GM23338 (cell line): ENCODE measurements around the gene ACSF3. TPM values are rescaled to one million over a fixed set of nuclear protein-coding genes. Genes with fewer than 3 reads are reported as not detected.

Source experiments
- ATAC-seq: fragments of 200-7000 bp; cut with Tn5 transposase; 3 replicates; pipeline ENCODE4 v1.9.1; 2020
- DNase-seq: peaks from one replicate; pipeline ENCODE4 v3.0.0-alpha.2; 2015; ENCODE audit warnings: low spot score
- H2AFZ ChIP-seq: fragments of 200-600 bp; sonication (generic); 2 replicates; pipeline ENCODE4 v1.8.0; 2016; ENCODE audit warnings: antibody characterized with exemption, mild to moderate bottlenecking, moderate library complexity
- H3F3A ChIP-seq: fragments of 200-600 bp; sonication (generic); replicated peaks from 2 replicates; pipeline ENCODE4 v1.8.0; 2017; ENCODE audit warnings: antibody characterized with exemption, mixed run types, low read depth
- H3K27ac ChIP-seq: fragments of 200-600 bp; sonication (generic); 2 replicates; pipeline ENCODE4 v1.6.1; 2016; ENCODE audit warnings: low read depth
- H3K27me3 ChIP-seq: fragments of 200-600 bp; sonication (generic); 2 replicates; pipeline ENCODE4 v1.8.0; 2016; ENCODE audit warnings: mild to moderate bottlenecking, mixed run types, moderate library complexity; ENCODE audit not compliant: insufficient read depth
- H3K36me3 ChIP-seq: fragments of 200-600 bp; sonication (generic); 2 replicates; pipeline ENCODE4 v1.8.0; 2016; ENCODE audit warnings: mild to moderate bottlenecking; ENCODE audit not compliant: insufficient read depth
- H3K4me1 ChIP-seq: fragments of 200-600 bp; sonication (generic); 2 replicates; pipeline ENCODE4 v1.8.0; 2016; ENCODE audit warnings: mild to moderate bottlenecking, moderate library complexity; ENCODE audit not compliant: insufficient read depth
- H3K4me2 ChIP-seq: fragments of 200-600 bp; sonication (generic); 2 replicates; pipeline ENCODE4 v1.7.1; 2017; ENCODE audit warnings: mixed run types
- H3K4me3 ChIP-seq: fragments of 200-600 bp; sonication (generic); 2 replicates; pipeline ENCODE4 v1.6.1; 2016; ENCODE audit warnings: mixed run types
- H3K79me2 ChIP-seq: fragments of 200-600 bp; sonication (generic); replicated peaks from 2 replicates; pipeline ENCODE4 v1.8.0; 2017; ENCODE audit warnings: mild to moderate bottlenecking; ENCODE audit not compliant: insufficient read depth
- H3K9me2 ChIP-seq: fragments of 200-600 bp; sonication (generic); 2 replicates; pipeline ENCODE4 v1.8.0; 2017; ENCODE audit not compliant: insufficient read depth
- H4K20me1 ChIP-seq: fragments of 200-600 bp; sonication (generic); replicated peaks from 2 replicates; pipeline ENCODE4 v1.8.0; 2017; ENCODE audit warnings: mild to moderate bottlenecking; ENCODE audit not compliant: insufficient read depth
- H3K27ac Mint-ChIP-seq: 2 replicates; pipeline ENCODE4 v1.8.0; 2020; ENCODE audit warnings: inconsistent platforms, mild to moderate bottlenecking, moderate library complexity, mixed read lengths
- H3K27me3 Mint-ChIP-seq: 3 replicates; pipeline ENCODE4 v1.8.0; 2022; ENCODE audit warnings: low read depth, mild to moderate bottlenecking, moderate library complexity, mixed read lengths, inconsistent platforms; ENCODE audit not compliant: insufficient read depth, poor library complexity
- H3K36me3 Mint-ChIP-seq: 3 replicates; pipeline ENCODE4 v1.8.0; 2021; ENCODE audit warnings: low read depth, mild to moderate bottlenecking, inconsistent platforms, moderate library complexity, mixed read lengths
- H3K4me1 Mint-ChIP-seq: 3 replicates; pipeline ENCODE4 v1.8.0; 2020; ENCODE audit warnings: mild to moderate bottlenecking, inconsistent platforms, mixed read lengths
- H3K4me3 Mint-ChIP-seq: 3 replicates; pipeline ENCODE4 v1.8.0; 2021; ENCODE audit warnings: moderate library complexity, mild to moderate bottlenecking, inconsistent platforms, mixed read lengths
- H3K9me3 Mint-ChIP-seq: 3 replicates; pipeline ENCODE4 v1.8.0; 2020; ENCODE audit warnings: moderate library complexity, mild to moderate bottlenecking, inconsistent platforms, mixed read lengths
- CREB1 ChIP-seq: fragments of 250-450 bp; sonication (Bioruptor Pico); IDR thresholded peaks from 2 replicates; pipeline ENCODE4 v1.5.0; 2020; ENCODE audit warnings: low read depth, mild to moderate bottlenecking, moderate library complexity
- ETS1 ChIP-seq: IDR thresholded peaks from 2 replicates; pipeline ENCODE4 v1.6.1; 2016; ENCODE audit warnings: antibody characterized with exemption
- EZH2 ChIP-seq: fragments of 200-600 bp; sonication (generic); IDR thresholded peaks from one replicate; pipeline ENCODE4 v1.8.0; 2017; ENCODE audit warnings: antibody characterized with exemption, mild to moderate bottlenecking, low read depth; ENCODE audit not compliant: unreplicated experiment
- EZH2phosphoT487 ChIP-seq: fragments of 200-600 bp; sonication (generic); IDR thresholded peaks from one replicate; pipeline ENCODE4 v1.8.1; 2018; ENCODE audit warnings: antibody characterized with exemption; ENCODE audit not compliant: unreplicated experiment
- JUNB ChIP-seq: IDR thresholded peaks from one replicate; pipeline ENCODE4 v1.6.1; 2016; ENCODE audit warnings: antibody characterized with exemption; ENCODE audit not compliant: unreplicated experiment
- NANOG ChIP-seq: IDR thresholded peaks from 2 replicates; pipeline ENCODE4 v1.6.1; 2016; ENCODE audit warnings: antibody characterized with exemption, borderline replicate concordance
- POLR2AphosphoS5 ChIP-seq: IDR thresholded peaks from 2 replicates; pipeline ENCODE4 v1.6.1; 2016; ENCODE audit warnings: antibody characterized with exemption, low read depth
- STAT1 ChIP-seq: IDR thresholded peaks from one replicate; pipeline ENCODE4 v1.6.1; 2016; ENCODE audit warnings: antibody characterized with exemption; ENCODE audit not compliant: unreplicated experiment
- ZNF114 ChIP-seq: fragments of 250-450 bp; sonication (Bioruptor Pico); IDR thresholded peaks from 2 replicates; pipeline ENCODE4 v1.5.0; 2020; ENCODE audit warnings: mild to moderate bottlenecking, moderate library complexity
- ZNF331 ChIP-seq: fragments of 250-450 bp; sonication (Bioruptor Pico); IDR thresholded peaks from 2 replicates; pipeline ENCODE4 v1.5.0; 2020; ENCODE audit warnings: low read depth, mild to moderate bottlenecking, moderate library complexity
- ZNF462 ChIP-seq: fragments of 250-450 bp; sonication (Bioruptor Pico); IDR thresholded peaks from 2 replicates; pipeline ENCODE4 v1.5.0; 2020; ENCODE audit warnings: mild to moderate bottlenecking, moderate library complexity
- polyA plus RNA-seq: library from polyadenylated mRNA; unstranded; fragments of >200 nt; fragmentation: Nextera tagmentation; extraction: Ambion mirVana; gene quantifications from 2 replicates; pipeline ENCODE4 v1.2.1, GENCODE V29; 2016
- total RNA-seq: library from RNA; depleted of rRNA; stranded (reverse); fragments of >200 nt; shearing (Covaris generic); gene quantifications from 2 replicates; pipeline ENCODE4 v1.2.3, GENCODE V29; 2014
- TF ChIP-seq, protein P1 (sequence below), 2 experiments: fragments of 200-600 bp in 1 of 2; sonication (generic) in 1 of 2; conservative IDR thresholded peaks; 2 replicates each; pipeline versions ENCODE4 v1.5.1 to v1.6.1; 2016 to 2017; ENCODE audit warnings: antibody characterized with exemption in 2 of 2, low read depth in 2 of 2, mild to moderate bottlenecking in 2 of 2, moderate library complexity in 1 of 2
- TF ChIP-seq, protein P2 (sequence below): IDR thresholded peaks from one replicate; pipeline ENCODE4 v1.6.1; 2018; ENCODE audit warnings: antibody characterized with exemption; ENCODE audit not compliant: unreplicated experiment

Gene ACSF3
- total and polyA plus RNA-seq, 2 experiments from 2014 or later: 12.8 to 23.1 TPM

- no peak overlapping the region for H3K27ac Mint-ChIP-seq
- peaks cover 15% of the 10 kb centered on the region for H3K36me3 Mint-ChIP-seq
- DNase-seq: no peak
- Histone ChIP-seq H3K4me2 (no peak overlapping the region), H3K36me3 (no peaks in the 10 kb centered on the region), H2AFZ (no peak overlapping the region), H3K9me2 (0 out of 2 replicates have a peak, but pooled peaks cover 6% of the 10 kb centered on the region), H3K4me3 (no peak overlapping the region), H3K27me3 (no peaks in the 10 kb centered on the region), H3K79me2 (no peaks in the 10 kb centered on the region), H3K27ac (no peak overlapping the region), H3F3A (peaks cover 17% of the 10 kb centered on the region), H4K20me1 (no peaks in the 10 kb centered on the region), H3K4me1 (no peaks in the 10 kb centered on the region)
- peaks cover 21% of the 10 kb centered on the region for H3K9me3 Mint-ChIP-seq
- TF ChIP-seq EZH2 (no peak), ETS1 (no peak), ZNF114 (no peak), ZNF462 (CRISPR knock-in tag) (no peak), STAT1 (no peak), EZH2phosphoT487 (no peak), NANOG (no peak), POLR2AphosphoS5 (no peak), ZNF331 (CRISPR knock-in tag) (no peak), JUNB (no peak), CREB1 (no peak)
- TF ChIP-seq, protein P1, sequence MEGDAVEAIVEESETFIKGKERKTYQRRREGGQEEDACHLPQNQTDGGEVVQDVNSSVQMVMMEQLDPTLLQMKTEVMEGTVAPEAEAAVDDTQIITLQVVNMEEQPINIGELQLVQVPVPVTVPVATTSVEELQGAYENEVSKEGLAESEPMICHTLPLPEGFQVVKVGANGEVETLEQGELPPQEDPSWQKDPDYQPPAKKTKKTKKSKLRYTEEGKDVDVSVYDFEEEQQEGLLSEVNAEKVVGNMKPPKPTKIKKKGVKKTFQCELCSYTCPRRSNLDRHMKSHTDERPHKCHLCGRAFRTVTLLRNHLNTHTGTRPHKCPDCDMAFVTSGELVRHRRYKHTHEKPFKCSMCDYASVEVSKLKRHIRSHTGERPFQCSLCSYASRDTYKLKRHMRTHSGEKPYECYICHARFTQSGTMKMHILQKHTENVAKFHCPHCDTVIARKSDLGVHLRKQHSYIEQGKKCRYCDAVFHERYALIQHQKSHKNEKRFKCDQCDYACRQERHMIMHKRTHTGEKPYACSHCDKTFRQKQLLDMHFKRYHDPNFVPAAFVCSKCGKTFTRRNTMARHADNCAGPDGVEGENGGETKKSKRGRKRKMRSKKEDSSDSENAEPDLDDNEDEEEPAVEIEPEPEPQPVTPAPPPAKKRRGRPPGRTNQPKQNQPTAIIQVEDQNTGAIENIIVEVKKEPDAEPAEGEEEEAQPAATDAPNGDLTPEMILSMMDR (conservative IDR thresholded peaks at IDR 0.05; ENCODE audit: low read depth in 2 of 2): no peak
- TF ChIP-seq, protein P2, sequence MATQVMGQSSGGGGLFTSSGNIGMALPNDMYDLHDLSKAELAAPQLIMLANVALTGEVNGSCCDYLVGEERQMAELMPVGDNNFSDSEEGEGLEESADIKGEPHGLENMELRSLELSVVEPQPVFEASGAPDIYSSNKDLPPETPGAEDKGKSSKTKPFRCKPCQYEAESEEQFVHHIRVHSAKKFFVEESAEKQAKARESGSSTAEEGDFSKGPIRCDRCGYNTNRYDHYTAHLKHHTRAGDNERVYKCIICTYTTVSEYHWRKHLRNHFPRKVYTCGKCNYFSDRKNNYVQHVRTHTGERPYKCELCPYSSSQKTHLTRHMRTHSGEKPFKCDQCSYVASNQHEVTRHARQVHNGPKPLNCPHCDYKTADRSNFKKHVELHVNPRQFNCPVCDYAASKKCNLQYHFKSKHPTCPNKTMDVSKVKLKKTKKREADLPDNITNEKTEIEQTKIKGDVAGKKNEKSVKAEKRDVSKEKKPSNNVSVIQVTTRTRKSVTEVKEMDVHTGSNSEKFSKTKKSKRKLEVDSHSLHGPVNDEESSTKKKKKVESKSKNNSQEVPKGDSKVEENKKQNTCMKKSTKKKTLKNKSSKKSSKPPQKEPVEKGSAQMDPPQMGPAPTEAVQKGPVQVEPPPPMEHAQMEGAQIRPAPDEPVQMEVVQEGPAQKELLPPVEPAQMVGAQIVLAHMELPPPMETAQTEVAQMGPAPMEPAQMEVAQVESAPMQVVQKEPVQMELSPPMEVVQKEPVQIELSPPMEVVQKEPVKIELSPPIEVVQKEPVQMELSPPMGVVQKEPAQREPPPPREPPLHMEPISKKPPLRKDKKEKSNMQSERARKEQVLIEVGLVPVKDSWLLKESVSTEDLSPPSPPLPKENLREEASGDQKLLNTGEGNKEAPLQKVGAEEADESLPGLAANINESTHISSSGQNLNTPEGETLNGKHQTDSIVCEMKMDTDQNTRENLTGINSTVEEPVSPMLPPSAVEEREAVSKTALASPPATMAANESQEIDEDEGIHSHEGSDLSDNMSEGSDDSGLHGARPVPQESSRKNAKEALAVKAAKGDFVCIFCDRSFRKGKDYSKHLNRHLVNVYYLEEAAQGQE: no peak
- peaks cover 22% of the 10 kb centered on the region for H3K27me3 Mint-ChIP-seq
- H3K4me3 Mint-ChIP-seq: no peak overlapping the region
- peaks cover 2% of the 10 kb centered on the region; the same call in 1 of the 3 replicates for H3K4me1 Mint-ChIP-seq
- no peak for ATAC-seq
Measured at GRCh38 chr16:89155851-89156739, 62.4 kb downstream of the ACSF3 start.
